ENCODE measurements around the gene EXOC2.

DNA sequence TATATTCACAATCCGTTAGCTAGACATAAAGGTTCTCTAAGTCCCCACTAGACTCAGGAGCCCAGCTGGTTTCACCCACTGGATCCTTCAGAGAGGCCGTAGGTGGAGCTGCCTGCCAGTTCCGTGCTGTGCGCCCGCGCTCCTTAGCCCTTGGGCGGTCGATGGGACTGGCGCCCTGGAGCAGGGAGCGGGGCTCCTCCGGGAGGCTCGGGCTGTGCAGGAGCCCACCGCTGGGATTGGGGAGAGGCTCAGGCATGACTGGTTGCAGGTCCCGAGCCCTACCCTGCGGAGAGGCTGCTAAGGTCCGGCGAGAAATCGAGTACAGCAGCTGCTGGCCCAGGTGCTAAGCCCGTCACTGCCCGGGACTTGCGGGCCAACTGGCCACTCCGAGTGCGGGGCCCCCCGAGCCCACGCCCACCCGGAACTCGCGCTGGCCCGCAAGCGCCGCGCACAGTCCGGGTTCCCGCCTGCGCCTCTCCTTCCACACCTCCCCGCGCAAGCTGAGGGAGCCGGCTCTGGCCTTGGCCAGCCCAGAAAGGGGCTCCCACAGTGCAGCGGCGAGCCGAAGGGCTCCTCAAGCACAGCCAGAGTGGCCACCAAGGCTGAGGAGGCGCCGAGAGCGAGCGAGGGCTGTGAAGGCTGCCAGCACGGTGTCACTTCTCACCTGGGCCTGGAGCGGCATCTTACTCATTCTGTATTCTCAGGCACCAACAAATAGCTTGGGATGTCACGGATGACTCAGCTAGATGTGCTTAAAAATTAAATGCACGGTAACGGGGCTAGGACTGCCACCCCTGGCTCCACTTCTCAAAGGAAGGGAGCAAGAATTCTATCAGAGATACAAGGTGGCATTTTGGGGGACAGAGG lies 257.3 kb downstream of the EXOC2 start:
- TF ChIP-seq ZNF136 (CRISPR knock-in tag; IDR thresholded peaks at IDR 0.05; ENCODE audit: low read depth): no peak
- TF ChIP-seq POLR2AphosphoS2 (IDR thresholded peaks at IDR 0.05; ENCODE audit: low read depth, low read length): no peak
- TF ChIP-seq POLR2AphosphoS5 (IDR thresholded peaks at IDR 0.05; ENCODE audit: low read depth, low read length): no peak
- TF ChIP-seq ZNF652 (CRISPR knock-in tag; IDR thresholded peaks at IDR 0.05; ENCODE audit: borderline replicate concordance, low read depth): no peak
- no peak for TF ChIP-seq ZNF670 (CRISPR knock-in tag; IDR thresholded peaks at IDR 0.05; ENCODE audit: borderline replicate concordance)

All from HepG2 (cell line).